ENCODE measurements around the gene TMEM255B.

The TMEM255B gene

DNA sequence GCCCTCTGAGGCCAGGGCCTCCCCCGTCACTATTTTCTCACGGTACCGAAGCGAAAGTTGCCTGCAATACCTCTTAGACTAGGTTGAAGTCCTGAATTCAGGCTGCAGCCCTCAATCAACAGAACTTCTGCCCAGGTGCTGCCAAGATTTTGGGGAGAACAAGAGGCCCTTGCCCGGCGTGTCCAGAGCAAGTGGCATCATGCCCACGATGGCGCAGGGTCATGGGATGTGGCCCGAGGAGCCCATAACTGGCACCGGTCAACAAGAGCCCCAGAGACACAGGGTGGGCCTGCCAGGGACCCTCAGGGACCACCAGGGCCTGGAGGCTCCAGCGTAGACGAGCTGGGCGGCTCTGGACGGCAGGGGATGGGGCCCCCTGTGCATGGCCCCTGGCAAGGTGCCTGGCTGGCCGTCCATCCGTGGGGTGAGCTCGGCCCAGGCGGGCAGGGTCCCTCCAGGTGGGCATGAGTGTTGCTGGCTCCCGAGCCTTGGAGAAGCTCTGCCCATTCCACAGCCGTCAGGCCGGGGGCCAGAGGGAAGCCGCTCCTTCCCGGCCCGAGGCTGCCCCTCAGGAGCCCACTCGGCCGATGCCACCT, 59.8 kb downstream of the TMEM255B start:
- Histone ChIP-seq H4K20me1 (ENCODE audit: low read depth, low read length) (no peaks in the 10 kb centered on the region), H3K36me3 (ENCODE audit: low read length) (no peaks in the 10 kb centered on the region), H3K4me3 (ENCODE audit: insufficient read depth, low read length, poor library complexity, severe bottlenecking) (no peak overlapping the region), H3K9me2 (replicated peaks; ENCODE audit: insufficient read depth, low read length) (no peaks in the 10 kb centered on the region), H3F3A (ENCODE audit: insufficient read depth) (no peaks in the 10 kb centered on the region), H3K79me2 (ENCODE audit: insufficient read depth, low read length) (no peaks in the 10 kb centered on the region), H3K4me2 (ENCODE audit: low read depth, low read length, poor library complexity, severe bottlenecking) (no peak overlapping the region), H3K27me3 (ENCODE audit: low read length) (no peaks in the 10 kb centered on the region), H3K9me3 (ENCODE audit: insufficient read depth, low read length) (no peaks in the 10 kb centered on the region), H3K27ac (ENCODE audit: low read depth, low read length) (no peak overlapping the region), H2AFZ (ENCODE audit: low read depth, low read length, severe bottlenecking) (no peak overlapping the region), H3K9ac (ENCODE audit: low read length) (no peak overlapping the region)
- TF ChIP-seq, protein P1, sequence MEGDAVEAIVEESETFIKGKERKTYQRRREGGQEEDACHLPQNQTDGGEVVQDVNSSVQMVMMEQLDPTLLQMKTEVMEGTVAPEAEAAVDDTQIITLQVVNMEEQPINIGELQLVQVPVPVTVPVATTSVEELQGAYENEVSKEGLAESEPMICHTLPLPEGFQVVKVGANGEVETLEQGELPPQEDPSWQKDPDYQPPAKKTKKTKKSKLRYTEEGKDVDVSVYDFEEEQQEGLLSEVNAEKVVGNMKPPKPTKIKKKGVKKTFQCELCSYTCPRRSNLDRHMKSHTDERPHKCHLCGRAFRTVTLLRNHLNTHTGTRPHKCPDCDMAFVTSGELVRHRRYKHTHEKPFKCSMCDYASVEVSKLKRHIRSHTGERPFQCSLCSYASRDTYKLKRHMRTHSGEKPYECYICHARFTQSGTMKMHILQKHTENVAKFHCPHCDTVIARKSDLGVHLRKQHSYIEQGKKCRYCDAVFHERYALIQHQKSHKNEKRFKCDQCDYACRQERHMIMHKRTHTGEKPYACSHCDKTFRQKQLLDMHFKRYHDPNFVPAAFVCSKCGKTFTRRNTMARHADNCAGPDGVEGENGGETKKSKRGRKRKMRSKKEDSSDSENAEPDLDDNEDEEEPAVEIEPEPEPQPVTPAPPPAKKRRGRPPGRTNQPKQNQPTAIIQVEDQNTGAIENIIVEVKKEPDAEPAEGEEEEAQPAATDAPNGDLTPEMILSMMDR (IDR thresholded peaks at IDR 0.05; ENCODE audit: insufficient read depth, low read length, poor library complexity, severe bottlenecking), result no peak
- no peak for TF ChIP-seq EZH2phosphoT487 (conservative IDR thresholded peaks at IDR 0.05; ENCODE audit: low read length)

- Histone ChIP-seq H3K4me2 (ENCODE audit: low read depth, low read length, poor library complexity, severe bottlenecking) (no peak overlapping the region), H3K9me3 (ENCODE audit: insufficient read depth, low read length) (no peaks in the 10 kb centered on the region), H3K9me2 (replicated peaks; ENCODE audit: insufficient read depth, low read length) (no peaks in the 10 kb centered on the region), H3K79me2 (ENCODE audit: insufficient read depth, low read length) (no peaks in the 10 kb centered on the region), H3K27me3 (ENCODE audit: low read length) (no peaks in the 10 kb centered on the region), H3K36me3 (ENCODE audit: low read length) (no peaks in the 10 kb centered on the region), H3F3A (ENCODE audit: insufficient read depth) (no peaks in the 10 kb centered on the region), H3K27ac (ENCODE audit: low read depth, low read length) (no peak overlapping the region), H3K4me3 (ENCODE audit: insufficient read depth, low read length, poor library complexity, severe bottlenecking) (no peak overlapping the region), H3K9ac (ENCODE audit: low read length) (no peak overlapping the region), H4K20me1 (ENCODE audit: low read depth, low read length) (no peaks in the 10 kb centered on the region), H2AFZ (ENCODE audit: low read depth, low read length, severe bottlenecking) (no peak overlapping the region)
- no peak for TF ChIP-seq EZH2phosphoT487 (conservative IDR thresholded peaks at IDR 0.05; ENCODE audit: low read length)
- TF ChIP-seq, protein P1 (IDR thresholded peaks at IDR 0.05; ENCODE audit: insufficient read depth, low read length, poor library complexity, severe bottlenecking), result no peak
Measured at GRCh38 chr13:113819341-113819730, 60.3 kb downstream of the TMEM255B start.

DNA sequence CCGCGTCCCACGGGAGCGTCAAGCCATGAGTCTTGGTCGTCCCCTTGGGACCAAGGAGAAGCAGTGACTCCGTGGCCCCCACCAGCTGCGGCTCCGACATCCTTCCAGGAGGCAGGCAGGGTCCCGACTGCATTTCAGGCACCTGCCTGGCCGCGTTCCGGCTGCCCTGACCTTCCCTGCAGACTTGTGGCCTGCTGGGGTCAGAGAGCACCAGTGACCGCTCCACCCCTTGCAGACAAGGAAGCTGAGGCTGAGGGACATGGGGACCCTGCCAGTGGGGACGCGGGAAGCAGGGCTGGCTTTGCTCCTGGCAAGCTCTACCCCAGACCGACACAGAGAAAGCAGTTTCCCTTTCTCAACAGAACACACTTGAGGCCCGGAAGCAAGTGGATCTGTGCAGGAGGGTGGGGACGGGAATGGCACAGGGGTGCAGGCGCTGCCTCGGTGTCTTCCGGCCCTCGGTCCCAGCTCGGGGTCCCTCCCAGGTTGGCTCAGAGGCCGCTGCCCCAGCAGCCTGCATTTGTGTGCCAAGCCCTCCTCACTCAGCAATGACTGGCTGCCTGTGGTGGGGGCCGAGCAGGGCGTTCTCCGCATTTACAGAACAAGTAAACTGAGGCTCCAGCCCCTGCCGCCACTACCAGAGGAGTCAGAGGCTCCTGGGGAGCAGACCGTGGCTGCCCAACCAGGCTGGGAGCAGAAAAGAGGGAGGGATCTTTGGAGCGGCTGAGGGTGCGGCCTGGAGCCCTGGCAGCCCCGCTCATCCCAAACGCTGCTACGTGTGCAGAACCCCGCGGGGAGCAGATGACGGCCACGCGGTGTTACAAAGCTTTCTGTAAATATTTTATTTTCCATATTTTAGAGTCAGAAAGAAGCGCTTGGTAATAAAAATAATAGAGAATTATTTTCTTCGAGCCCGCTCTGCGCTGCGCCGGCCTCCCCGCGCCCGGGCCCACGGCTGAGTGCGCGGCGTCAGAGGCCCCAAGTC, 61.0 kb downstream of the TMEM255B start:
- Histone ChIP-seq H3K4me2 (ENCODE audit: low read depth, low read length, poor library complexity, severe bottlenecking) (no peak overlapping the region), H2AFZ (ENCODE audit: low read depth, low read length, severe bottlenecking) (no peak overlapping the region), H3F3A (ENCODE audit: insufficient read depth) (no peaks in the 10 kb centered on the region), H3K79me2 (ENCODE audit: insufficient read depth, low read length) (no peaks in the 10 kb centered on the region), H3K9me3 (ENCODE audit: insufficient read depth, low read length) (no peaks in the 10 kb centered on the region), H3K9ac (ENCODE audit: low read length) (no peak overlapping the region), H3K9me2 (replicated peaks; ENCODE audit: insufficient read depth, low read length) (no peaks in the 10 kb centered on the region), H3K27me3 (ENCODE audit: low read length) (no peaks in the 10 kb centered on the region), H4K20me1 (ENCODE audit: low read depth, low read length) (no peaks in the 10 kb centered on the region), H3K4me3 (ENCODE audit: insufficient read depth, low read length, poor library complexity, severe bottlenecking) (no peak overlapping the region), H3K36me3 (ENCODE audit: low read length) (no peaks in the 10 kb centered on the region), H3K27ac (ENCODE audit: low read depth, low read length) (no peak overlapping the region)
- TF ChIP-seq EZH2phosphoT487 (conservative IDR thresholded peaks at IDR 0.05; ENCODE audit: low read length), result no peak
- TF ChIP-seq, protein P1 (IDR thresholded peaks at IDR 0.05; ENCODE audit: insufficient read depth, low read length, poor library complexity, severe bottlenecking), result no peak

All from SU-DHL-6 (cell line).